ENCODE measurements around the gene ARHGEF33.

GRCh38 chr2:39023649-39024048, 134.0 kb downstream of the ARHGEF33 start:
- TF ChIP-seq CTCF (IDR thresholded peaks at IDR 0.05) (no peak), EZH2phosphoT487 (IDR thresholded peaks at IDR 0.05) (no peak)

All from neural progenitor cell (in vitro differentiated cells).